HCT116 (cell line): Measurements from ENCODE around the gene KDM3B. TPM values are rescaled to one million over a fixed set of nuclear protein-coding genes. Genes with fewer than 3 reads are reported as not detected.

Source experiments
- ATAC-seq: fragments of 200-7000 bp; cut with Tn5 transposase; 2 replicates; pipeline ENCODE4 v1.9.1; 2020; ENCODE audit warnings: mild to moderate bottlenecking, moderate library complexity
- BruUV-seq: library from RNA; stranded (reverse); fragments of 400-500 nt; replicated peaks from 2 replicates; lab custom pipeline; 2021; lab: Mats Ljungman, UMichigan
- CTCF ChIA-PET: fragments of 300-600 bp; sonication (Branson Sonifier 250); formaldehyde crosslinking; loops from one replicate; lab custom pipeline; 2021; ENCODE audit warnings: antibody characterized with exemption; lab: Charles Lee
- POLR2A ChIA-PET: fragments of 300-600, 350-600 bp; sonication (Branson Sonifier 250); formaldehyde crosslinking; loops from one replicate; lab custom pipeline; 2021; ENCODE audit warnings: antibody characterized with exemption; lab: Charles Lee
- RAD21 ChIA-PET, 2 experiments: fragments of 300-600 bp; sonication (Branson Sonifier 250); formaldehyde crosslinking; loops; one replicate each; lab custom pipeline; 2023; ENCODE audit warnings: low total read pairs in 2 of 2; ENCODE audit not compliant: uncharacterized antibody in 2 of 2, unreplicated experiment in 2 of 2, low non-redundant PET in 1 of 2; lab: Charles Lee
- DNase-seq: peaks from one replicate; pipeline ENCODE4 v3.0.0-alpha.2; 2010; ENCODE audit warnings: low read depth, low spot score
- H2AFZ ChIP-seq: fragments of 200-600 bp; shearing (Covaris generic), sonication (generic); 2 replicates; pipeline ENCODE4 v1.6.1; 2017; ENCODE audit warnings: low read depth, mixed run types, mixed read lengths, antibody characterized with exemption, low read length; ENCODE audit not compliant: poor library complexity, severe bottlenecking
- H3K27ac ChIP-seq: 2 replicates; pipeline ENCODE4 v1.5.1; 2012; ENCODE audit warnings: low read depth, low read length
- H3K27me3 ChIP-seq: fragments of 200-600 bp; sonication (generic); 2 replicates; pipeline ENCODE4 v1.6.1; 2016; ENCODE audit warnings: mixed run types, low read length, mixed read lengths; ENCODE audit not compliant: insufficient read depth
- H3K36me3 ChIP-seq, 2 experiments: fragments of 200-500 bp in 1 of 2; fragments of 200-600 bp in 1 of 2; sonication (Bioruptor generic) in 1 of 2; sonication (generic) in 1 of 2; 2 replicates each; pipeline versions ENCODE4 v1.5.1 to v1.6.1; 2014 to 2016; ENCODE audit warnings: low read length in 2 of 2, inconsistent platforms in 1 of 2, mixed read lengths in 1 of 2, mixed run types in 1 of 2; ENCODE audit not compliant: insufficient read depth in 2 of 2, control insufficient read depth in 1 of 2
- H3K4me1 ChIP-seq, 2 experiments: fragments of 200-600 bp in 1 of 2; sonication (generic) in 1 of 2; 2 replicates each; pipeline versions ENCODE4 v1.5.1 to v1.6.1; 2012 to 2017; ENCODE audit warnings: low read length in 2 of 2, inconsistent platforms in 1 of 2, mild to moderate bottlenecking in 1 of 2, mixed read lengths in 1 of 2, mixed run types in 1 of 2, moderate library complexity in 1 of 2; ENCODE audit not compliant: insufficient read depth in 2 of 2, control insufficient read depth in 1 of 2
- H3K4me2 ChIP-seq: fragments of 200-600 bp; sonication (generic); 2 replicates; pipeline ENCODE4 v1.6.1; 2017; ENCODE audit warnings: mixed run types, low read length, mixed read lengths
- H3K4me3 ChIP-seq, 2 experiments: fragments of 200-600 bp in 1 of 2; sonication (generic) in 1 of 2; replicated peaks in 1 of 2; 2 replicates each; pipeline ENCODE4 v1.5.1; 2011 to 2016; ENCODE audit warnings: low read length in 2 of 2, control low read depth in 1 of 2, low read depth in 1 of 2, mild to moderate bottlenecking in 1 of 2, mixed read lengths in 1 of 2, mixed run types in 1 of 2
- H3K79me2 ChIP-seq: fragments of 200-600 bp; sonication (generic); 2 replicates; pipeline ENCODE4 v1.6.1; 2017; ENCODE audit warnings: mild to moderate bottlenecking, mixed run types, low read length, moderate library complexity, mixed read lengths; ENCODE audit not compliant: insufficient read depth
- H3K9ac ChIP-seq: fragments of 200-600 bp; sonication (generic); 2 replicates; pipeline ENCODE4 v1.6.1; 2016; ENCODE audit warnings: low read length, mixed read lengths
- H3K9me2 ChIP-seq: fragments of 200-600 bp; sonication (generic), shearing (Covaris generic); 2 replicates; pipeline ENCODE4 v1.6.1; 2017; ENCODE audit warnings: mixed run types, mild to moderate bottlenecking, moderate library complexity; ENCODE audit not compliant: insufficient read depth
- H3K9me3 ChIP-seq, 2 experiments: fragments of 200-500 bp in 1 of 2; fragments of 200-600 bp in 1 of 2; sonication (Bioruptor generic) in 1 of 2; sonication (generic) in 1 of 2; 2 replicates each; pipeline ENCODE4 v1.6.1; 2014 to 2017; ENCODE audit warnings: low read length in 2 of 2, mixed read lengths in 2 of 2, inconsistent platforms in 1 of 2, low read depth in 1 of 2, mild to moderate bottlenecking in 1 of 2, mixed run types in 1 of 2, moderate library complexity in 1 of 2; ENCODE audit not compliant: control insufficient read depth in 1 of 2, insufficient read depth in 1 of 2
- H4K20me1 ChIP-seq: fragments of 200-600 bp; sonication (generic), shearing (Covaris generic); 2 replicates; pipeline ENCODE4 v1.6.1; 2017; ENCODE audit warnings: mixed run types, mild to moderate bottlenecking, moderate library complexity; ENCODE audit not compliant: insufficient read depth
- CEBPB ChIP-seq: IDR thresholded peaks from 2 replicates; pipeline ENCODE4 v1.6.1; 2012; ENCODE audit warnings: low read depth
- EGR1 ChIP-seq: IDR thresholded peaks from 2 replicates; pipeline ENCODE4 v1.6.1; 2012; ENCODE audit warnings: low read depth
- ELF1 ChIP-seq: IDR thresholded peaks from 2 replicates; pipeline ENCODE4 v1.6.1; 2012; ENCODE audit warnings: low read depth, borderline replicate concordance
- EZH2 ChIP-seq: fragments of 200-600 bp; sonication (generic); IDR thresholded peaks from 2 replicates; pipeline ENCODE4 v1.6.1; 2017; ENCODE audit warnings: antibody characterized with exemption, mixed run types
- EZH2phosphoT487 ChIP-seq: fragments of 200-600 bp; IDR thresholded peaks from 2 replicates; pipeline ENCODE4 v1.6.1; 2018; ENCODE audit warnings: antibody characterized with exemption, borderline replicate concordance
- FOSL1 ChIP-seq: IDR thresholded peaks from 2 replicates; pipeline ENCODE4 v1.6.1; 2012; ENCODE audit warnings: low read depth
- JUND ChIP-seq: IDR thresholded peaks from 2 replicates; pipeline ENCODE4 v1.6.1; 2012
- MAX ChIP-seq: IDR thresholded peaks from 2 replicates; pipeline ENCODE4 v1.6.1; 2012
- RAD21 ChIP-seq: IDR thresholded peaks from 2 replicates; pipeline ENCODE4 v1.6.1; 2012; ENCODE audit warnings: low read depth, mild to moderate bottlenecking
- SIN3A ChIP-seq: IDR thresholded peaks from 2 replicates; pipeline ENCODE4 v1.6.1; 2012; ENCODE audit warnings: low read depth
- SP1 ChIP-seq: IDR thresholded peaks from 2 replicates; pipeline ENCODE4 v1.6.1; 2012; ENCODE audit warnings: low read depth
- SRF ChIP-seq: IDR thresholded peaks from 2 replicates; pipeline ENCODE4 v1.6.1; 2012; ENCODE audit warnings: low read depth
- TCF7L2 ChIP-seq: IDR thresholded peaks from 2 replicates; pipeline ENCODE4 v1.7.0; 2011; ENCODE audit warnings: borderline replicate concordance, inconsistent platforms; ENCODE audit not compliant: insufficient read depth, insufficient read length; ENCODE audit errors: extremely low read depth
- ZBTB33 ChIP-seq: IDR thresholded peaks from 2 replicates; pipeline ENCODE4 v1.6.1; 2011; ENCODE audit warnings: mild to moderate bottlenecking, low read length, moderate library complexity; ENCODE audit not compliant: insufficient replicate concordance; ENCODE audit errors: extremely low read depth
- ZFX ChIP-seq: fragments of 450-650 bp; IDR thresholded peaks from 2 replicates; pipeline ENCODE4 v1.6.1; 2017
- ZNF274 ChIP-seq: fragments of 200-500 bp; sonication (Bioruptor generic); IDR thresholded peaks from 2 replicates; pipeline ENCODE4 v1.6.1; 2014; ENCODE audit warnings: mild to moderate bottlenecking, low read depth, low read length, inconsistent platforms
- intact Hi-C: fragments of 100-400 bp; cut with micrococcal nuclease; formaldehyde crosslinking; loops from 2 replicates; pipeline ENCODE4 v1.10.0; 2022
- total RNA-seq: library from RNA; stranded (reverse); gene quantifications from one replicate; pipeline ENCODE4 v1.2.1, GENCODE V29; 2021; ENCODE audit not compliant: unreplicated experiment
- TF ChIP-seq, protein P1 (sequence below): IDR thresholded peaks from 2 replicates; pipeline ENCODE4 v1.6.1; 2012
- TF ChIP-seq, protein P2 (sequence below): IDR thresholded peaks from 2 replicates; pipeline ENCODE4 v1.6.1; 2012; ENCODE audit warnings: low read depth
- TF ChIP-seq, protein P3 (sequence below), 3 experiments: fragments of 200-600 bp in 1 of 3; sonication (generic) in 1 of 3; IDR thresholded peaks in 2 of 3; conservative IDR thresholded peaks in 1 of 3; 2 replicates each; pipeline ENCODE4 v1.5.1; 2012 to 2017; ENCODE audit warnings: low read depth in 2 of 3, low read length in 2 of 3, antibody characterized with exemption in 1 of 3, borderline replicate concordance in 1 of 3, control low read depth in 1 of 3, mild to moderate bottlenecking in 1 of 3, mixed read lengths in 1 of 3, mixed run types in 1 of 3, moderate library complexity in 1 of 3; ENCODE audit not compliant: insufficient read depth in 1 of 3

KDM3B gene
- total RNA-seq, 1 experiment from 2014 or later, result 65.1 TPM

DNA sequence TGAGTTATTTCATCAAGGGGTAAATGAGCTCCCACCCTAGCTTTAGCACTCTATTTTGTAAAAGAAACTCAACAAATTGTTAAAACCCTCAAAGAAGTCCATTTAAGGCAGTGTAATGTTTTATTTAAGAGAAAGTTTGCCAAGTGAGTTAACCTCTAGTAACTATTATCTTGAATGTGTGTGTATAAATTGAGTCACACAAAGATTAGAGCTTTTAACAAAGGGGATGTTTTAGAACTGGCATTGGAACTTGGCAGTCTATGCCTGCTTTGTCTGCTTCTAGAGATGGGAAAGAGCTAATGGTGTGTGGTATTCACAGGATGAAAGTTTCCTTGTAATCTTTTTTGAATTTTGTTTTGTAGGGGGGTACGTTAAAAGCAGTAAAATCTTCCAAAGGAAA is 33.2 kb downstream of the KDM3B start:
- Histone ChIP-seq H3K4me1 (no peaks in the 10 kb centered on the region), H4K20me1 (no peaks in the 10 kb centered on the region), H3K4me2 (no peak overlapping the region), H3K36me3 (peaks cover 13 to 55% of the 10 kb centered on the region in 2 experiments; a peak in 3 of 4 replicates), H3K4me3 (no peak overlapping the region), H3K27me3 (no peaks in the 10 kb centered on the region), H3K9ac (no peak overlapping the region), H3K79me2 (no peaks in the 10 kb centered on the region), H2AFZ (no peak overlapping the region), H3K27ac (no peak overlapping the region), H3K9me3 (no peaks in the 10 kb centered on the region), H3K9me2 (no peaks in the 10 kb centered on the region)
- ATAC-seq (no peak), DNase-seq (no peak)
- ChIA-PET POLR2A (no interaction called here), RAD21 (no interaction called here), CTCF (no interaction called here)
- intact Hi-C loops, result no loop called here
- BruUV-seq, result no TSS peak
- TF ChIP-seq SRF (no peak), RAD21 (no peak), EGR1 (no peak), MAX (no peak), FOSL1 (no peak), EZH2 (no peak), ZNF274 (no peak), ELF1 (no peak), TCF7L2 (no peak), EZH2phosphoT487 (no peak), JUND (no peak), SP1 (no peak), SIN3A (no peak), ZBTB33 (no peak), ZFX (no peak), CEBPB (no peak)
- TF ChIP-seq, protein P1, sequence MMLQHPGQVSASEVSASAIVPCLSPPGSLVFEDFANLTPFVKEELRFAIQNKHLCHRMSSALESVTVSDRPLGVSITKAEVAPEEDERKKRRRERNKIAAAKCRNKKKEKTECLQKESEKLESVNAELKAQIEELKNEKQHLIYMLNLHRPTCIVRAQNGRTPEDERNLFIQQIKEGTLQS, result no peak
- TF ChIP-seq, protein P2, sequence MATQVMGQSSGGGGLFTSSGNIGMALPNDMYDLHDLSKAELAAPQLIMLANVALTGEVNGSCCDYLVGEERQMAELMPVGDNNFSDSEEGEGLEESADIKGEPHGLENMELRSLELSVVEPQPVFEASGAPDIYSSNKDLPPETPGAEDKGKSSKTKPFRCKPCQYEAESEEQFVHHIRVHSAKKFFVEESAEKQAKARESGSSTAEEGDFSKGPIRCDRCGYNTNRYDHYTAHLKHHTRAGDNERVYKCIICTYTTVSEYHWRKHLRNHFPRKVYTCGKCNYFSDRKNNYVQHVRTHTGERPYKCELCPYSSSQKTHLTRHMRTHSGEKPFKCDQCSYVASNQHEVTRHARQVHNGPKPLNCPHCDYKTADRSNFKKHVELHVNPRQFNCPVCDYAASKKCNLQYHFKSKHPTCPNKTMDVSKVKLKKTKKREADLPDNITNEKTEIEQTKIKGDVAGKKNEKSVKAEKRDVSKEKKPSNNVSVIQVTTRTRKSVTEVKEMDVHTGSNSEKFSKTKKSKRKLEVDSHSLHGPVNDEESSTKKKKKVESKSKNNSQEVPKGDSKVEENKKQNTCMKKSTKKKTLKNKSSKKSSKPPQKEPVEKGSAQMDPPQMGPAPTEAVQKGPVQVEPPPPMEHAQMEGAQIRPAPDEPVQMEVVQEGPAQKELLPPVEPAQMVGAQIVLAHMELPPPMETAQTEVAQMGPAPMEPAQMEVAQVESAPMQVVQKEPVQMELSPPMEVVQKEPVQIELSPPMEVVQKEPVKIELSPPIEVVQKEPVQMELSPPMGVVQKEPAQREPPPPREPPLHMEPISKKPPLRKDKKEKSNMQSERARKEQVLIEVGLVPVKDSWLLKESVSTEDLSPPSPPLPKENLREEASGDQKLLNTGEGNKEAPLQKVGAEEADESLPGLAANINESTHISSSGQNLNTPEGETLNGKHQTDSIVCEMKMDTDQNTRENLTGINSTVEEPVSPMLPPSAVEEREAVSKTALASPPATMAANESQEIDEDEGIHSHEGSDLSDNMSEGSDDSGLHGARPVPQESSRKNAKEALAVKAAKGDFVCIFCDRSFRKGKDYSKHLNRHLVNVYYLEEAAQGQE, result no peak
- TF ChIP-seq, protein P3, sequence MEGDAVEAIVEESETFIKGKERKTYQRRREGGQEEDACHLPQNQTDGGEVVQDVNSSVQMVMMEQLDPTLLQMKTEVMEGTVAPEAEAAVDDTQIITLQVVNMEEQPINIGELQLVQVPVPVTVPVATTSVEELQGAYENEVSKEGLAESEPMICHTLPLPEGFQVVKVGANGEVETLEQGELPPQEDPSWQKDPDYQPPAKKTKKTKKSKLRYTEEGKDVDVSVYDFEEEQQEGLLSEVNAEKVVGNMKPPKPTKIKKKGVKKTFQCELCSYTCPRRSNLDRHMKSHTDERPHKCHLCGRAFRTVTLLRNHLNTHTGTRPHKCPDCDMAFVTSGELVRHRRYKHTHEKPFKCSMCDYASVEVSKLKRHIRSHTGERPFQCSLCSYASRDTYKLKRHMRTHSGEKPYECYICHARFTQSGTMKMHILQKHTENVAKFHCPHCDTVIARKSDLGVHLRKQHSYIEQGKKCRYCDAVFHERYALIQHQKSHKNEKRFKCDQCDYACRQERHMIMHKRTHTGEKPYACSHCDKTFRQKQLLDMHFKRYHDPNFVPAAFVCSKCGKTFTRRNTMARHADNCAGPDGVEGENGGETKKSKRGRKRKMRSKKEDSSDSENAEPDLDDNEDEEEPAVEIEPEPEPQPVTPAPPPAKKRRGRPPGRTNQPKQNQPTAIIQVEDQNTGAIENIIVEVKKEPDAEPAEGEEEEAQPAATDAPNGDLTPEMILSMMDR (IDR thresholded peaks at IDR 0.05 in 2 of 3, conservative IDR thresholded peaks at IDR 0.05 in 1 of 3; ENCODE audit: borderline replicate concordance in 1 of 3, insufficient read depth in 1 of 3, low read depth in 2 of 3, low read length in 2 of 3), result no peak
